ENCODE measurements around the gene AFF2.
"Not testable (repeated sequence)": the region's sequence is repeated elsewhere in the genome, so short reads cannot be mapped to it uniquely, and the experiment has no call there.

AFF2 gene

GRCh38 chrX:148664171-148664570, 163.8 kb downstream of the AFF2 start:
- H3K4me3 ChIP-seq (ENCODE audit: severe bottlenecking) = no peak overlapping the region
- no peaks in the 10 kb centered on the region for H3K36me3 ChIP-seq (ENCODE audit: low read depth)
- DNase-seq (ENCODE audit: low spot score) (no peak), ATAC-seq (ENCODE audit: low read depth) (no peak)
- H3K27me3 ChIP-seq (ENCODE audit: insufficient read depth, poor library complexity, severe bottlenecking) = no peaks in the 10 kb centered on the region
- no peaks in the 10 kb centered on the region for H3K9me3 ChIP-seq (ENCODE audit: severe bottlenecking)
- no peaks in the 10 kb centered on the region for H3K4me1 ChIP-seq (ENCODE audit: insufficient read depth, poor library complexity, severe bottlenecking)
- TF ChIP-seq, protein P1, sequence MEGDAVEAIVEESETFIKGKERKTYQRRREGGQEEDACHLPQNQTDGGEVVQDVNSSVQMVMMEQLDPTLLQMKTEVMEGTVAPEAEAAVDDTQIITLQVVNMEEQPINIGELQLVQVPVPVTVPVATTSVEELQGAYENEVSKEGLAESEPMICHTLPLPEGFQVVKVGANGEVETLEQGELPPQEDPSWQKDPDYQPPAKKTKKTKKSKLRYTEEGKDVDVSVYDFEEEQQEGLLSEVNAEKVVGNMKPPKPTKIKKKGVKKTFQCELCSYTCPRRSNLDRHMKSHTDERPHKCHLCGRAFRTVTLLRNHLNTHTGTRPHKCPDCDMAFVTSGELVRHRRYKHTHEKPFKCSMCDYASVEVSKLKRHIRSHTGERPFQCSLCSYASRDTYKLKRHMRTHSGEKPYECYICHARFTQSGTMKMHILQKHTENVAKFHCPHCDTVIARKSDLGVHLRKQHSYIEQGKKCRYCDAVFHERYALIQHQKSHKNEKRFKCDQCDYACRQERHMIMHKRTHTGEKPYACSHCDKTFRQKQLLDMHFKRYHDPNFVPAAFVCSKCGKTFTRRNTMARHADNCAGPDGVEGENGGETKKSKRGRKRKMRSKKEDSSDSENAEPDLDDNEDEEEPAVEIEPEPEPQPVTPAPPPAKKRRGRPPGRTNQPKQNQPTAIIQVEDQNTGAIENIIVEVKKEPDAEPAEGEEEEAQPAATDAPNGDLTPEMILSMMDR (IDR thresholded peaks at IDR 0.05; ENCODE audit: poor library complexity, severe bottlenecking) = no peak
- H3K27ac ChIP-seq (ENCODE audit: poor library complexity, severe bottlenecking) = no peak overlapping the region

- H3K9me3 ChIP-seq (ENCODE audit: severe bottlenecking) = no peaks in the 10 kb centered on the region
- H3K36me3 ChIP-seq (ENCODE audit: low read depth) = no peaks in the 10 kb centered on the region
- ATAC-seq (ENCODE audit: low read depth) = no peak
- no peak overlapping the region for H3K27ac ChIP-seq (ENCODE audit: poor library complexity, severe bottlenecking)
- no peak overlapping the region for H3K4me3 ChIP-seq (ENCODE audit: severe bottlenecking)
- TF ChIP-seq, protein P1 (IDR thresholded peaks at IDR 0.05; ENCODE audit: poor library complexity, severe bottlenecking) = no peak
- H3K4me1 ChIP-seq (ENCODE audit: insufficient read depth, poor library complexity, severe bottlenecking) = no peaks in the 10 kb centered on the region
- H3K27me3 ChIP-seq (ENCODE audit: insufficient read depth, poor library complexity, severe bottlenecking) = no peaks in the 10 kb centered on the region
- DNase-seq (ENCODE audit: low spot score) = no peak
Observed at GRCh38 chrX:148664995-148665394, 164.6 kb downstream of the AFF2 start.

DNA sequence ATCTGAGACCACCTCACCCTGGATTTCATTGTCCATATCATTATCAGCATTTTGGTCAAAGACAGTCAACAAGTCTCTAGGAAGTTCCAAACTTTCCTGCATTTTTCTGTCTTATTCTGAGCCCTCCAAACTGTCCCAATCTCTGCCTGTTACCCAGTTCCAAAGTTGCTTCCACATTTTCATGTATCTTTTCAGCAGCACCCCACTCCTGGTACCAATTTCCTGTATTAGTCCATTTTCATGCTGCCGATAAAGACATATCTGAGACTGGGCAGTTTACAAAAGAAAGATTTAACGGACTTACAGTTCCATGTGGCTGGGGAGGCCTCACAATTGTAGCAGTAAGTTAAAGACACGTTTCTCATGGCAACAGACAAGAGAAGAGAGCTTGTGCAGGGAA, 168.8 kb downstream of the AFF2 start:
- not testable (repeated sequence) for DNase-seq (ENCODE audit: low spot score); H3K36me3 ChIP-seq (ENCODE audit: low read depth); H3K9me3 ChIP-seq (ENCODE audit: severe bottlenecking); H3K27ac ChIP-seq (ENCODE audit: poor library complexity, severe bottlenecking); ATAC-seq (ENCODE audit: low read depth); H3K4me1 ChIP-seq (ENCODE audit: insufficient read depth, poor library complexity, severe bottlenecking); H3K27me3 ChIP-seq (ENCODE audit: insufficient read depth, poor library complexity, severe bottlenecking); H3K4me3 ChIP-seq (ENCODE audit: severe bottlenecking)

DNA sequence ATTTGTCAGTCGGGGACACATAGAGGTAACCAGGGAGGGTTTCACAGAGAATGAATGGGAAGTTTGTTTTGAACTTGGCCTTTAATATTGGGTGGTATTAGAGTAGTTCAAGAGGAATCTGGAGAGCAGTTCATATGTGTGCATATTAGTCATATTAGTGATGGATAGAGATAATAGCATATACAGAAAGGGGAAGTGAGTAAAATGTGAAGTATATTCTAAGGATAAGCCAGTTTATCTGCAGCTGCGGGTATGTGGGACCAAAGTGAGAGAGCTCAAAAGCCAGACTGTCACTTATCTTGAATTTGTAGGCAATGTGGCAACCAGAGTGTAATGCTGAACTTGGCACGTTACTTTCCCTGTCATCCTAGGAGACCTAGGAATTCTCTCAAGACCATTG, 169.9 kb downstream of the AFF2 start:
- no peak overlapping the region for H3K4me3 ChIP-seq (ENCODE audit: severe bottlenecking)

DNA sequence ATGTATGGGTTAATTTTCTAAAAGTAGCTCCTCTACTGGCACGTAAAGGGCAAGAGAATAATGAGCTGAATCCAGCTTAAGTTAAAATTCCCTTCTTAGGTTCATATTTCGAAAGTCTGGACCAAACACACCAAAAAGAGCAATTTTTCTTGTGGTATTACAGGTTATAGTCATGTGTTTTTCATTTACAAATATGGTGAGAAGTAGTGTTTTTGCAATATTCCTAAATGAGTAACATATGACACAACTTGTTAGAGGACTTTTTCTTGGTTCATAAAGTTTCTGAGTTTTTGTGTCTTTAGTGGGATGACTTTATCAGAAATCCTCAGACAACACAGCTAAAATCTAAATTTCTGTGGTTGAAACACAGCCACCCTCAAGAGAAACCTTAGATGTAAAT, 172.1 kb downstream of the AFF2 start:
- ATAC-seq (ENCODE audit: low read depth) = no peak
- no peak overlapping the region for H3K27ac ChIP-seq (ENCODE audit: poor library complexity, severe bottlenecking)
- H3K36me3 ChIP-seq (ENCODE audit: low read depth) = no peaks in the 10 kb centered on the region
- H3K9me3 ChIP-seq (ENCODE audit: severe bottlenecking) = no peaks in the 10 kb centered on the region
- no peaks in the 10 kb centered on the region for H3K4me1 ChIP-seq (ENCODE audit: insufficient read depth, poor library complexity, severe bottlenecking)
- H3K27me3 ChIP-seq (ENCODE audit: insufficient read depth, poor library complexity, severe bottlenecking) = no peaks in the 10 kb centered on the region
- H3K4me3 ChIP-seq (ENCODE audit: severe bottlenecking) = no peak overlapping the region
- DNase-seq (ENCODE audit: low spot score) = no peak
- TF ChIP-seq, protein P1 (IDR thresholded peaks at IDR 0.05; ENCODE audit: poor library complexity, severe bottlenecking) = no peak

More for the DNA sequence above, 169.9 kb downstream of the AFF2 start:
- H3K4me1 ChIP-seq (ENCODE audit: insufficient read depth, poor library complexity, severe bottlenecking) = no peaks in the 10 kb centered on the region
- no peaks in the 10 kb centered on the region for H3K36me3 ChIP-seq (ENCODE audit: low read depth)
- H3K27ac ChIP-seq (ENCODE audit: poor library complexity, severe bottlenecking) = no peak overlapping the region
- ATAC-seq (ENCODE audit: low read depth) (no peak), DNase-seq (ENCODE audit: low spot score) (no peak)
- H3K9me3 ChIP-seq (ENCODE audit: severe bottlenecking) = no peaks in the 10 kb centered on the region
- no peaks in the 10 kb centered on the region for H3K27me3 ChIP-seq (ENCODE audit: insufficient read depth, poor library complexity, severe bottlenecking)
- TF ChIP-seq, protein P1 (IDR thresholded peaks at IDR 0.05; ENCODE audit: poor library complexity, severe bottlenecking) = no peak

Measured in RWPE2 (cell line).